Measurements from ENCODE around the gene IFT88.

The IFT88 gene

GRCh38 chr13:20570517-20570916 lies 3.6 kb downstream of the IFT88 start:
- TF ChIP-seq CREB5 (CRISPR knock-in tag; IDR thresholded peaks at IDR 0.05; ENCODE audit: low read depth): no peak
- no peak for TF ChIP-seq OSR1 (CRISPR knock-in tag; IDR thresholded peaks at IDR 0.05)
- no peak for TF ChIP-seq TSHZ2 (CRISPR knock-in tag; IDR thresholded peaks at IDR 0.05)
- no peak for TF ChIP-seq ARNTL (CRISPR knock-in tag; IDR thresholded peaks at IDR 0.05; ENCODE audit: borderline replicate concordance, low read depth)
- no peak for TF ChIP-seq GLIS3 (CRISPR knock-in tag; IDR thresholded peaks at IDR 0.05)
- no peak for TF ChIP-seq RARB (CRISPR knock-in tag; IDR thresholded peaks at IDR 0.05)
- no peak for TF ChIP-seq PATZ1 (CRISPR knock-in tag; IDR thresholded peaks at IDR 0.05; ENCODE audit: borderline replicate concordance)
- TF ChIP-seq ISL1 (CRISPR knock-in tag; IDR thresholded peaks at IDR 0.05): no peak
- TF ChIP-seq POU6F1 (CRISPR knock-in tag; IDR thresholded peaks at IDR 0.05; ENCODE audit: borderline replicate concordance, low read depth): no peak
- no peak for ATAC-seq

DNA sequence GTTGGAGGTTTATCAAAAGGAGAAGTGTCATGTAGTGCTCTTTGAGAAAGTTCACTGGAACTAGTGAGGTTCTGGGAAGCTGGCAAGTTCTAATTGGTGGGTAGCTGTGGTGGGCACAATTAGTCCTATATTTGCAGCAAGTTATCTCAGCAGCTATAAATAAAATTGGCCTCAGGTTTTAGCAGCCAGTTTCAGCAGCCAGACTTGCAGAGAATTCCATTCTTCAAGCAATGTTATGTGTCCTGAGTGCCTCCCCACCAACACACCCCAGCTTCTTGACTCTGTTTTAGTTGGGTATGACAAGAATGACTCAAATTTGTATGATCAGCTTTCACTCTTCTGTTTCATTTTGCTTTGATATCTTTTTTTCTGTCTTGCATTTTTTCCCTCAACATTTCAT lies 4.7 kb downstream of the IFT88 start:
- ATAC-seq: no peak
- TF ChIP-seq ESRRG (CRISPR knock-in tag; IDR thresholded peaks at IDR 0.05) (no peak), TSHZ2 (CRISPR knock-in tag; IDR thresholded peaks at IDR 0.05) (no peak), CREB5 (CRISPR knock-in tag; IDR thresholded peaks at IDR 0.05; ENCODE audit: low read depth) (no peak), ISL1 (CRISPR knock-in tag; IDR thresholded peaks at IDR 0.05) (no peak), ZNF70 (CRISPR knock-in tag; IDR thresholded peaks at IDR 0.05) (no peak), ZFP30 (CRISPR knock-in tag; IDR thresholded peaks at IDR 0.05) (no peak), ARNTL (CRISPR knock-in tag; IDR thresholded peaks at IDR 0.05; ENCODE audit: borderline replicate concordance, low read depth) (no peak), SNAI2 (CRISPR knock-in tag; IDR thresholded peaks at IDR 0.05) (no peak), TOX (CRISPR knock-in tag; IDR thresholded peaks at IDR 0.05; ENCODE audit: borderline replicate concordance) (no peak), ZNF565 (CRISPR knock-in tag; conservative IDR thresholded peaks at IDR 0.05; ENCODE audit: low read depth) (no peak), OSR1 (CRISPR knock-in tag; IDR thresholded peaks at IDR 0.05) (no peak), BACH2 (CRISPR knock-in tag; IDR thresholded peaks at IDR 0.05; ENCODE audit: borderline replicate concordance) (no peak), PATZ1 (CRISPR knock-in tag; IDR thresholded peaks at IDR 0.05; ENCODE audit: borderline replicate concordance) (no peak), TCF4 (CRISPR knock-in tag; IDR thresholded peaks at IDR 0.05; ENCODE audit: borderline replicate concordance) (no peak), CSDC2 (CRISPR knock-in tag; IDR thresholded peaks at IDR 0.05) (no peak), ZFP3 (CRISPR knock-in tag; IDR thresholded peaks at IDR 0.05) (no peak), PPARA (CRISPR knock-in tag; IDR thresholded peaks at IDR 0.05; ENCODE audit: borderline replicate concordance) (no peak), POU6F1 (CRISPR knock-in tag; IDR thresholded peaks at IDR 0.05; ENCODE audit: borderline replicate concordance, low read depth) (no peak)
